Stimulated activated CD4-positive, alpha-beta T cell treated with anti-CD3 and anti-CD28 coated beads, Interleukin-15, amount 100 ng/mL, for 48 hours (primary cell): ENCODE results near the gene POLR1A.

Experiments used
- DNase-seq, 2 donors: peaks; one replicate each; pipeline ENCODE4 v3.0.0-alpha.2; 2020; ENCODE audit warnings: low read depth in 2 of 2

Gene POLR1A

GRCh38 chr2:86022661-86023365, 82.9 kb downstream of the POLR1A start:
- DNase-seq, result no peak

- DNase-seq, result no peak
Measured at GRCh38 chr2:86021396-86022378, 84.0 kb downstream of the POLR1A start.

GRCh38 chr2:86020984-86021383, 84.7 kb downstream of the POLR1A start:
- DNase-seq, result no peak

- DNase-seq, result no peak
Measured at GRCh38 chr2:86019121-86019520, 86.6 kb downstream of the POLR1A start.

- no peak for DNase-seq
Measured at GRCh38 chr2:86017901-86018896, 87.5 kb downstream of the POLR1A start.

- no peak for DNase-seq
Measured at GRCh38 chr2:86016581-86016980, 89.1 kb downstream of the POLR1A start.

- DNase-seq, result no peak
Measured at GRCh38 chr2:86015699-86016098, 90.0 kb downstream of the POLR1A start.

- DNase-seq, result no peak
Measured at GRCh38 chr2:86015006-86015405, 90.7 kb downstream of the POLR1A start.

GRCh38 chr2:86014493-86014892, 91.2 kb downstream of the POLR1A start:
- no peak for DNase-seq

GRCh38 chr2:86012007-86012712, 93.5 kb downstream of the POLR1A start:
- DNase-seq, result no peak

GRCh38 chr2:86011449-86011941, 94.2 kb downstream of the POLR1A start:
- no peak for DNase-seq

- no peak for DNase-seq
Measured at GRCh38 chr2:86010083-86010482, 95.6 kb downstream of the POLR1A start.

- no peak for DNase-seq
Measured at GRCh38 chr2:86006524-86006923, 99.2 kb downstream of the POLR1A start.

GRCh38 chr2:86003967-86004366, 101.7 kb downstream of the POLR1A start:
- no peak for DNase-seq

GRCh38 chr2:86003104-86003503, 102.6 kb downstream of the POLR1A start:
- DNase-seq, result no peak

GRCh38 chr2:86002375-86002774, 103.3 kb downstream of the POLR1A start:
- no peak for DNase-seq

- DNase-seq, result no peak
Measured at GRCh38 chr2:86001326-86001725, 104.4 kb downstream of the POLR1A start.

GRCh38 chr2:86000938-86001312, 104.8 kb downstream of the POLR1A start:
- no peak for DNase-seq

- DNase-seq, result no peak
Measured at GRCh38 chr2:86000131-86000937, 105.4 kb downstream of the POLR1A start.
